HepG2 (cell line): Measurements from ENCODE around the gene SLC29A3. TPM values are rescaled to one million over a fixed set of nuclear protein-coding genes. Genes with fewer than 3 reads are reported as not detected.
A peak's percentile ranks its signal among the peaks of the same experiment; 100 is the strongest.

ENCODE experiments used
- FOSL2 ChIP-seq: sonication (generic); formaldehyde crosslinking; IDR thresholded peaks from 2 replicates; pipeline ENCODE4 v1.4.0; 2020; ENCODE audit warnings: missing genetic modification reagents
- FOXO1 ChIP-seq: sonication (generic); formaldehyde crosslinking; IDR thresholded peaks from 2 replicates; pipeline ENCODE4 v1.4.0; 2020; ENCODE audit warnings: missing genetic modification reagents
- PTBP1 ChIP-seq: fragments of 200-400 bp; formaldehyde crosslinking; IDR thresholded peaks from 2 replicates; pipeline ENCODE4 v1.6.1; 2018; ENCODE audit warnings: low read length, low read depth; ENCODE audit not compliant: poor library complexity, severe bottlenecking
- TAF15 ChIP-seq: fragments of 200-400 bp; formaldehyde crosslinking; IDR thresholded peaks from one replicate; pipeline ENCODE4 v1.6.1; 2018; ENCODE audit warnings: mild to moderate bottlenecking, low read depth, low read length; ENCODE audit not compliant: poor library complexity, severe bottlenecking
- ZNF121 ChIP-seq: sonication (generic); formaldehyde crosslinking; IDR thresholded peaks from 2 replicates; pipeline ENCODE4 v1.5.0; 2020; ENCODE audit warnings: mild to moderate bottlenecking, missing genetic modification reagents
- ZNF576 ChIP-seq: sonication (generic); formaldehyde crosslinking; IDR thresholded peaks from 2 replicates; pipeline ENCODE4 v1.4.0; 2020; ENCODE audit warnings: mild to moderate bottlenecking, missing genetic modification reagents
- ZNF770 ChIP-seq: sonication (generic); formaldehyde crosslinking; IDR thresholded peaks from 2 replicates; pipeline ENCODE4 v1.5.0; 2020; ENCODE audit warnings: mild to moderate bottlenecking, missing genetic modification reagents
- polyA plus RNA-seq, 8 experiments: library from polyadenylated mRNA; depleted of rRNA in 3 of 8; stranded (reverse) in 7 of 8; unstranded in 1 of 8; fragments of >200 nt; fragmentation: Illumina TruSeq in 4 of 8; extraction: Trizol in 4 of 8; gene quantifications; 2 replicates each; pipeline versions ENCODE4 v1.2.1 to v1.2.3, GENCODE V29; 2011 to 2016; ENCODE audit warnings: low read depth in 4 of 8, missing spikeins in 1 of 8, mixed read lengths in 1 of 8; ENCODE audit not compliant: insufficient read depth in 1 of 8
- total RNA-seq, 5 experiments: library from RNA; depleted of rRNA; stranded (reverse); fragments of >200 nt; fragmentation: Illumina TruSeq; extraction: Trizol; gene quantifications; 2 replicates each; pipeline ENCODE4 v1.2.3, GENCODE V29; 2016; ENCODE audit warnings: low read depth in 1 of 5
- TF ChIP-seq, protein P1 (sequence below): sonication (generic); formaldehyde crosslinking; IDR thresholded peaks from 2 replicates; pipeline ENCODE4 v1.5.0; 2020; ENCODE audit warnings: mild to moderate bottlenecking, missing genetic modification reagents
- TF ChIP-seq, protein P2 (sequence below): sonication (generic); formaldehyde crosslinking; IDR thresholded peaks from 2 replicates; pipeline ENCODE4 v1.5.0; 2020; ENCODE audit warnings: mild to moderate bottlenecking, missing genetic modification reagents
- TF ChIP-seq, protein P3 (sequence below): sonication (generic); formaldehyde crosslinking; IDR thresholded peaks from 2 replicates; pipeline ENCODE4 v1.4.0; 2020; ENCODE audit warnings: missing genetic modification reagents, borderline replicate concordance

Gene SLC29A3
- total and polyA plus RNA-seq, 2 of the 13 experiments (the other 11 are each of a cell fraction or from before 2014, with no cell fraction given), result 8.6 to 11.8 TPM

DNA sequence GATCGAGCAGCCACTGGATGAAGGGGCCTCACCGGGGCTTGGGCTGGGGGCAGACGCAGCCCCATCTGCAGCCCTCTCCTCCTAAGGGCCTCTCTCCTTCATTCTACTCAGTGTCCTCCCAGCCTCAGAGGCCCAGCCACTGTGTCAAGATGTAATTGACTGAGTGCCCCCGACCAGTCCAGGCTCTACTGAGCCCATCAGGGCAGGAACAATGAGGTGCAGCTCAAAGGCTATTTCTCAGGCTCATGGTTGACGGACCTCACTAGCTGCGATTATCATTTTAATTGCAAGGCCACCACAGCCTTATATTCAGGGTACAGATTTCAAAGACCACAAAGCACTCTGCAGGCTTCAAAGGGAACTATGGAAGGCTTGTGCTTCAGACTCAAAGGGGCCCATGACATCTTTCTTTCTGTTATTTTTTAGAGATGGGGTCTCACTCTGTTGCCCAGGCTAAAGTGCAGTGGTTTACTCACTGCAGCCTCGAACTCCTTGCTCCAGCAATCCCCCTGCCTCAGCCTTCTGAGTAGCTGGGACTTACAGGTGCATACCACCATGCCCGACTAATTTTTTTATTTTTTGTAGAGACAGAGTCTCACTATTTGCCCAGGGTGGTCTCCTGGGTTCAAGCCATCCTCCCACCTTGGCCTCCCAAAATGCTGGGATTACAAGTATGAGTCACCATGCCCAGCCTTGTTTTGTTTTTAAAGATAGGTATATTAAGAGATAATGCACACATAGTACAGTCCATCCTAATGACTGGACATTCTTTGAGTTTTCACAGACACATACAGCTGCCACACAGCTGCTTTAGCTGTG, 23.7 kb downstream of the SLC29A3 start (continued):
- TF ChIP-seq, protein P1, sequence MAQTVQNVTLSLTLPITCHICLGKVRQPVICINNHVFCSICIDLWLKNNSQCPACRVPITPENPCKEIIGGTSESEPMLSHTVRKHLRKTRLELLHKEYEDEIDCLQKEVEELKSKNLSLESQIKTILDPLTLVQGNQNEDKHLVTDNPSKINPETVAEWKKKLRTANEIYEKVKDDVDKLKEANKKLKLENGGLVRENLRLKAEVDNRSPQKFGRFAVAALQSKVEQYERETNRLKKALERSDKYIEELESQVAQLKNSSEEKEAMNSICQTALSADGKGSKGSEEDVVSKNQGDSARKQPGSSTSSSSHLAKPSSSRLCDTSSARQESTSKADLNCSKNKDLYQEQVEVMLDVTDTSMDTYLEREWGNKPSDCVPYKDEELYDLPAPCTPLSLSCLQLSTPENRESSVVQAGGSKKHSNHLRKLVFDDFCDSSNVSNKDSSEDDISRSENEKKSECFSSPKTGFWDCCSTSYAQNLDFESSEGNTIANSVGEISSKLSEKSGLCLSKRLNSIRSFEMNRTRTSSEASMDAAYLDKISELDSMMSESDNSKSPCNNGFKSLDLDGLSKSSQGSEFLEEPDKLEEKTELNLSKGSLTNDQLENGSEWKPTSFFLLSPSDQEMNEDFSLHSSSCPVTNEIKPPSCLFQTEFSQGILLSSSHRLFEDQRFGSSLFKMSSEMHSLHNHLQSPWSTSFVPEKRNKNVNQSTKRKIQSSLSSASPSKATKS, result no peak
- TF ChIP-seq FOXO1 (CRISPR knock-in tag) (no peak), ZNF121 (peak; percentile 80), ZNF770 (peak; percentile 47; the same call in 1 of the 2 replicates), PTBP1 (no peak), ZNF576 (CRISPR knock-in tag) (no peak), FOSL2 (CRISPR knock-in tag) (peak; percentile 48), TAF15 (no peak)
- TF ChIP-seq, protein P2, sequence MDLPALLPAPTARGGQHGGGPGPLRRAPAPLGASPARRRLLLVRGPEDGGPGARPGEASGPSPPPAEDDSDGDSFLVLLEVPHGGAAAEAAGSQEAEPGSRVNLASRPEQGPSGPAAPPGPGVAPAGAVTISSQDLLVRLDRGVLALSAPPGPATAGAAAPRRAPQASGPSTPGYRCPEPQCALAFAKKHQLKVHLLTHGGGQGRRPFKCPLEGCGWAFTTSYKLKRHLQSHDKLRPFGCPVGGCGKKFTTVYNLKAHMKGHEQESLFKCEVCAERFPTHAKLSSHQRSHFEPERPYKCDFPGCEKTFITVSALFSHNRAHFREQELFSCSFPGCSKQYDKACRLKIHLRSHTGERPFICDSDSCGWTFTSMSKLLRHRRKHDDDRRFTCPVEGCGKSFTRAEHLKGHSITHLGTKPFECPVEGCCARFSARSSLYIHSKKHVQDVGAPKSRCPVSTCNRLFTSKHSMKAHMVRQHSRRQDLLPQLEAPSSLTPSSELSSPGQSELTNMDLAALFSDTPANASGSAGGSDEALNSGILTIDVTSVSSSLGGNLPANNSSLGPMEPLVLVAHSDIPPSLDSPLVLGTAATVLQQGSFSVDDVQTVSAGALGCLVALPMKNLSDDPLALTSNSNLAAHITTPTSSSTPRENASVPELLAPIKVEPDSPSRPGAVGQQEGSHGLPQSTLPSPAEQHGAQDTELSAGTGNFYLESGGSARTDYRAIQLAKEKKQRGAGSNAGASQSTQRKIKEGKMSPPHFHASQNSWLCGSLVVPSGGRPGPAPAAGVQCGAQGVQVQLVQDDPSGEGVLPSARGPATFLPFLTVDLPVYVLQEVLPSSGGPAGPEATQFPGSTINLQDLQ (CRISPR knock-in tag), result no peak
- TF ChIP-seq, protein P3, sequence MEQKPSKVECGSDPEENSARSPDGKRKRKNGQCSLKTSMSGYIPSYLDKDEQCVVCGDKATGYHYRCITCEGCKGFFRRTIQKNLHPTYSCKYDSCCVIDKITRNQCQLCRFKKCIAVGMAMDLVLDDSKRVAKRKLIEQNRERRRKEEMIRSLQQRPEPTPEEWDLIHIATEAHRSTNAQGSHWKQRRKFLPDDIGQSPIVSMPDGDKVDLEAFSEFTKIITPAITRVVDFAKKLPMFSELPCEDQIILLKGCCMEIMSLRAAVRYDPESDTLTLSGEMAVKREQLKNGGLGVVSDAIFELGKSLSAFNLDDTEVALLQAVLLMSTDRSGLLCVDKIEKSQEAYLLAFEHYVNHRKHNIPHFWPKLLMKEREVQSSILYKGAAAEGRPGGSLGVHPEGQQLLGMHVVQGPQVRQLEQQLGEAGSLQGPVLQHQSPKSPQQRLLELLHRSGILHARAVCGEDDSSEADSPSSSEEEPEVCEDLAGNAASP, result no peak
- TF ChIP-seq, all 625 proteins: peak for 5
